A549 (cell line): Measurements from ENCODE around the gene PRPF31. TPM values are rescaled to one million over a fixed set of nuclear protein-coding genes. Genes with fewer than 3 reads are reported as not detected.

Experiments used
- ATAC-seq, 2 experiments: fragments of 200-7000 bp in 1 of 2; fragments of >200 bp in 1 of 2; cut with Nextera tagmentation in 1 of 2; cut with Tn5 transposase in 1 of 2; 3 replicates each; pipeline versions ENCODE4 v1.8.0 to v1.9.1; 2018 to 2020; ENCODE audit warnings: mild to moderate bottlenecking in 1 of 2, moderate library complexity in 1 of 2
- CTCF ChIA-PET: fragments of 300-600 bp; sonication (Branson Sonifier 250); formaldehyde crosslinking; extraction: SDS; loops from one replicate; lab custom pipeline; 2021; ENCODE audit warnings: antibody characterized with exemption, inconsistent platforms; lab: Yijun Ruan, JAX
- POLR2A ChIA-PET: fragments of 350-600 bp; formaldehyde crosslinking; extraction: SDS; loops from one replicate; lab custom pipeline; 2021; ENCODE audit warnings: antibody characterized with exemption, inconsistent platforms; lab: Yijun Ruan, JAX
- DNase-seq, 2 experiments: peaks; one replicate each; pipeline versions ENCODE4 v3.0.0 to v3.0.0-alpha.2; 2011 to 2016; ENCODE audit warnings: low read depth in 1 of 2, low spot score in 1 of 2
- FAIRE-seq: peaks from 2 replicates; lab custom pipeline; 2011; peaks lifted over from hg19 to GRCh38; lab: Jason Lieb, UNC
- H3K27ac ChIP-seq, 2 experiments: fragments of >200 bp; sonication (Bioruptor Twin); formaldehyde crosslinking; 3 replicates each; pipeline ENCODE4 v1.5.1; 2016 to 2017
- H3K4me1 ChIP-seq: fragments of >200 bp; sonication (Bioruptor Twin); formaldehyde crosslinking; 3 replicates; pipeline ENCODE4 v1.6.1; 2016
- H3K4me2 ChIP-seq: fragments of >200 bp; sonication (Bioruptor Twin); formaldehyde crosslinking; 3 replicates; pipeline ENCODE4 v1.6.1; 2016
- H3K4me3 ChIP-seq: fragments of >200 bp; sonication (Bioruptor Twin); formaldehyde crosslinking; 3 replicates; pipeline ENCODE4 v1.5.1; 2016
- H3K9me3 ChIP-seq: fragments of >200 bp; sonication (Bioruptor Twin); formaldehyde crosslinking; 3 replicates; pipeline ENCODE4 v1.6.1; 2016
- ATOH8 ChIP-seq: fragments of 250-450 bp; sonication (Bioruptor Pico); IDR thresholded peaks from 2 replicates; pipeline ENCODE4 v1.5.0; 2020; ENCODE audit warnings: low read depth, mild to moderate bottlenecking, moderate library complexity
- BCL3 ChIP-seq: fragments of >200 bp; sonication (Bioruptor Twin); formaldehyde crosslinking; IDR thresholded peaks from 3 replicates; pipeline ENCODE4 v1.6.1; 2016
- BHLHE40 ChIP-seq: IDR thresholded peaks from 2 replicates; pipeline ENCODE4 v1.6.1; 2012; ENCODE audit warnings: low read depth, low read length, inconsistent platforms
- CBX2 ChIP-seq: fragments of 200-600 bp; sonication (generic); IDR thresholded peaks from 2 replicates; pipeline ENCODE4 v1.6.1; 2016; ENCODE audit warnings: low read depth, mild to moderate bottlenecking, borderline replicate concordance
- CBX8 ChIP-seq: fragments of 200-600 bp; sonication (generic); IDR thresholded peaks from 2 replicates; pipeline ENCODE4 v1.6.1; 2016
- CHD4 ChIP-seq: fragments of 200-600 bp; sonication (generic); IDR thresholded peaks from 2 replicates; pipeline ENCODE4 v1.6.1; 2016; ENCODE audit warnings: antibody characterized with exemption, mild to moderate bottlenecking, borderline replicate concordance
- EHMT2 ChIP-seq: fragments of 200-600 bp; sonication (generic); IDR thresholded peaks from 2 replicates; pipeline ENCODE4 v1.6.1; 2016; ENCODE audit warnings: antibody characterized with exemption, low read depth, mild to moderate bottlenecking, moderate library complexity
- ESRRA ChIP-seq: fragments of 150-350 bp; IDR thresholded peaks from 2 replicates; pipeline ENCODE4 v1.6.1; 2014; ENCODE audit warnings: mild to moderate bottlenecking, low read length, borderline replicate concordance
- FOSL2 ChIP-seq, 2 experiments: fragments of 450-650 bp in 1 of 2; fragments of >200 bp in 1 of 2; sonication (Bioruptor Twin) in 1 of 2; formaldehyde crosslinking; IDR thresholded peaks; 2 replicates each; pipeline versions ENCODE4 v1.5.0 to v1.6.1; 2016 to 2020; ENCODE audit warnings: mild to moderate bottlenecking in 1 of 2, moderate library complexity in 1 of 2
- FOXS1 ChIP-seq: fragments of 250-450 bp; sonication (Bioruptor Pico); IDR thresholded peaks from 2 replicates; pipeline ENCODE4 v1.5.0; 2020; ENCODE audit warnings: mild to moderate bottlenecking, moderate library complexity
- HDAC2 ChIP-seq: fragments of 200-600 bp; sonication (generic); IDR thresholded peaks from 2 replicates; pipeline ENCODE4 v1.6.1; 2016
- HEYL ChIP-seq: fragments of 250-450 bp; sonication (Bioruptor Pico); IDR thresholded peaks from 2 replicates; pipeline ENCODE4 v1.8.0; 2021; ENCODE audit warnings: mild to moderate bottlenecking, moderate library complexity
- HOXA7 ChIP-seq: fragments of 250-450 bp; sonication (Bioruptor Pico); IDR thresholded peaks from 2 replicates; pipeline ENCODE4 v1.5.0; 2020; ENCODE audit warnings: mild to moderate bottlenecking, moderate library complexity
- HOXB13 ChIP-seq: fragments of 250-450 bp; sonication (Bioruptor Pico); IDR thresholded peaks from 2 replicates; pipeline ENCODE4 v1.5.0; 2020; ENCODE audit warnings: low read depth, mild to moderate bottlenecking, moderate library complexity
- HOXB5 ChIP-seq: fragments of 250-450 bp; sonication (Bioruptor Pico); IDR thresholded peaks from 2 replicates; pipeline ENCODE4 v1.5.0; 2020; ENCODE audit warnings: mild to moderate bottlenecking, moderate library complexity
- JUN ChIP-seq, 2 experiments: fragments of >200 bp; sonication (Bioruptor Twin); formaldehyde crosslinking; IDR thresholded peaks; 2 replicates in 1 of 2; 3 replicates in 1 of 2; pipeline ENCODE4 v1.6.1; 2016 to 2017
- JUNB ChIP-seq: fragments of >200 bp; sonication (Bioruptor Twin); formaldehyde crosslinking; IDR thresholded peaks from 2 replicates; pipeline ENCODE4 v1.6.1; 2016
- KDM1A ChIP-seq: fragments of 200-600 bp; sonication (generic); IDR thresholded peaks from 2 replicates; pipeline ENCODE4 v1.6.1; 2016; ENCODE audit warnings: low read depth, mild to moderate bottlenecking
- KDM5A ChIP-seq: fragments of 200-600 bp; sonication (generic); IDR thresholded peaks from 2 replicates; pipeline ENCODE4 v1.6.1; 2016; ENCODE audit warnings: antibody characterized with exemption, mild to moderate bottlenecking
- MAFK ChIP-seq: fragments of 450-650 bp; IDR thresholded peaks from 2 replicates; pipeline ENCODE4 v1.6.1; 2014; ENCODE audit not compliant: partially characterized antibody
- MYC ChIP-seq: IDR thresholded peaks from 2 replicates; pipeline ENCODE4 v1.6.1; 2012; ENCODE audit warnings: mild to moderate bottlenecking, inconsistent platforms, low read length, improper control_type of control experiment, borderline replicate concordance
- NFE2L2 ChIP-seq: fragments of 150-350 bp; conservative IDR thresholded peaks from 2 replicates; pipeline ENCODE4 v1.6.1; 2014; ENCODE audit warnings: low read length
- NPAS2 ChIP-seq: fragments of 250-450 bp; sonication (Bioruptor Pico); IDR thresholded peaks from 2 replicates; pipeline ENCODE4 v1.8.0; 2022; ENCODE audit warnings: mild to moderate bottlenecking, moderate library complexity, borderline replicate concordance
- NR3C1 ChIP-seq: fragments of >200 bp; sonication (Bioruptor Twin); formaldehyde crosslinking; IDR thresholded peaks from 3 replicates; pipeline ENCODE4 v1.6.1; 2017
- POLR2AphosphoS2 ChIP-seq: conservative IDR thresholded peaks from 2 replicates; pipeline ENCODE4 v1.6.1; 2012; ENCODE audit warnings: low read length, improper control_type of control experiment, inconsistent platforms
- RARB ChIP-seq: fragments of 250-450 bp; sonication (Bioruptor Pico); IDR thresholded peaks from 2 replicates; pipeline ENCODE4 v1.8.0; 2021; ENCODE audit warnings: mild to moderate bottlenecking, moderate library complexity
- RCOR1 ChIP-seq: fragments of 150-350 bp; IDR thresholded peaks from 2 replicates; pipeline ENCODE4 v1.6.1; 2014; ENCODE audit warnings: antibody characterized with exemption, low read length, low read depth
- RFX5 ChIP-seq: fragments of 450-650 bp; IDR thresholded peaks from 2 replicates; pipeline ENCODE4 v1.7.1; 2014; ENCODE audit warnings: antibody characterized with exemption, mild to moderate bottlenecking, moderate library complexity
- RNF2 ChIP-seq: fragments of 200-600 bp; sonication (generic); IDR thresholded peaks from 2 replicates; pipeline ENCODE4 v1.6.1; 2016; ENCODE audit warnings: low read depth, mild to moderate bottlenecking, antibody characterized with exemption, moderate library complexity, borderline replicate concordance
- SMC3 ChIP-seq: fragments of >200 bp; sonication (Bioruptor Twin); formaldehyde crosslinking; IDR thresholded peaks from 3 replicates; pipeline ENCODE4 v1.6.1; 2018; ENCODE audit warnings: inconsistent platforms
- SREBF2 ChIP-seq: fragments of 450-650 bp; IDR thresholded peaks from 2 replicates; pipeline ENCODE4 v1.6.1; 2014; ENCODE audit warnings: mild to moderate bottlenecking, moderate library complexity
- TP53 ChIP-seq: fragments of 250-450 bp; sonication (Bioruptor Pico); IDR thresholded peaks from 2 replicates; pipeline ENCODE4 v1.5.0; 2021; ENCODE audit warnings: mild to moderate bottlenecking, moderate library complexity
- ZC3H11A ChIP-seq: fragments of 450-650 bp; IDR thresholded peaks from 2 replicates; pipeline ENCODE4 v1.6.1; 2014; ENCODE audit warnings: antibody characterized with exemption, mild to moderate bottlenecking
- ZFP36 ChIP-seq: fragments of 450-650 bp; IDR thresholded peaks from 2 replicates; pipeline ENCODE4 v1.6.1; 2014; ENCODE audit warnings: borderline replicate concordance; ENCODE audit not compliant: partially characterized antibody
- ZSCAN20 ChIP-seq: fragments of 250-450 bp; sonication (Bioruptor Pico); IDR thresholded peaks from 2 replicates; pipeline ENCODE4 v1.8.0; 2022; ENCODE audit warnings: mild to moderate bottlenecking, moderate library complexity
- WGBS: methylation state at CpG from one replicate; pipeline ENCODE4 v1.1.6; 2017; ENCODE audit errors: missing lambda C conversion rate; 5-methylcytosine and 5-hydroxymethylcytosine counted together
- polyA plus RNA-seq, 4 experiments: library from polyadenylated mRNA; depleted of rRNA in 3 of 4; stranded (reverse); fragments of >200 nt; fragmentation: RNase III in 1 of 4; extraction: RNeasy Plus Mini Kit Qiagen cat#74134 plus additional on column Dnase treatment in 1 of 4; gene quantifications; 2 replicates in 3 of 4; 3 replicates in 1 of 4; pipeline ENCODE4 v1.2.3, GENCODE V29; 2011 to 2017
- TF ChIP-seq, protein P1 (sequence below): fragments of 450-650 bp; IDR thresholded peaks from 2 replicates; pipeline ENCODE4 v1.6.1; 2014; ENCODE audit warnings: antibody characterized with exemption
- TF ChIP-seq, protein P2 (sequence below): fragments of 150-350 bp; IDR thresholded peaks from 2 replicates; pipeline ENCODE4 v1.6.1; 2014; ENCODE audit warnings: low read depth, mild to moderate bottlenecking, low read length
- TF ChIP-seq, protein P3 (sequence below): IDR thresholded peaks from 2 replicates; pipeline ENCODE4 v1.6.1; 2012; ENCODE audit warnings: low read depth, borderline replicate concordance

Gene PRPF31
- polyA plus RNA-seq, 2 of the 4 experiments (the other 2 are of a cell fraction), result 69.8 to 169 TPM

DNA sequence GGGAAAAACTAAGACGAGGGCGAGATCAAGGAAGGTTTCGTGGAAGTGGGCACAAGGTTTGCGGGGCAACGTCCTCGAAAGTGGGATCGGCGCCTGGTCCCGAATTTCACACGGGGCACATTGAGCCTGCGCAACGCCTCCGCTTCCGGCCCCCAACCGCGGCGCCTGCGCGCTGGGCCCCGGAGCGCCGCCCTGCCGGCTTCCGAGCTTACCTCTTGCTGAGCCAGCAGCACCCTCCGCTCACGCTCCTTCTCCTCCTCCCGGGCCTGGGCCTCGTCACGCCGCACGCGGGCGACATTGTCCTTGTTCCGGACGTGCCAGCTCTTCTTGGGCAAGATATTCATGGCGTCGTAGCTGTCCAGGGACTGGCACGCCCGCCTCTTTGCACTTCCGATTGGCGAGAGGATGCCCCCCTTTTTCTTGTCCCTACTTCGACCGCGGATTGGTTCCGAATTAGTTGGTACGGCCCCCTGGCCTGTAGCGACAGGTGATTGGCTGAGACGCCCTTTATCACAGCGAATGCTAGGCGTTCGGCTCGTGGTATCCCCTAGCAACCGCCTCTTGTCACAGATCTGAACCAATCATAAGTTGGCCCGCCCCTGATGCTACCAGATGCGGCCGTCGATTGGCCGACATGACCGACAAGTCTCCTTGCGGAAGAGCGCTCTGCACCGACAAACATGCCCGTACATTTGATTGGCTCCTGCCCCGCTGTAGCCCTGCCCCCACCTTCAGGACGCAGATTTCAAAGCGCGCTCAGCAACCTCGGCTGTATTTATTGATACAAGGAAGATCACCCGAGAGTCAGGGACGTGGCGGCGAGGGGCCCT lies 44.0 kb downstream of the PRPF31 start, which contains the start of gene LENG1:
Gene LENG1 (minus strand): TSS at position 370 of the 830 bp plus-strand sequence. CDS start 26 bp downstream, at position 344.
- under 1% methylated on average over 72 of the region's 72 CpGs for WGBS
- ChIA-PET CTCF (interaction anchor here (0.9 to 3.9 kb wide), 7 partner anchors 8 to 107 kb away, joined by 3 to 27 read pairs (median 7); partner anchors contain the start of gene MBOAT7), POLR2A (interaction anchor here (1.0 to 3.0 kb wide), 10 partner anchors 10 to 179 kb away, joined by 3 to 37 read pairs (median 7); partner anchors contain the start of genes CNOT3, MBOAT7, PRPF31 and RPS9)
- H3K4me1 ChIP-seq, result peaks cover 31% of the 10 kb centered on the region
- ATAC-seq (peak; percentile 77 to 90), DNase-seq (peak; percentile 100), FAIRE-seq (peak; percentile 100)
- H3K4me2 ChIP-seq, result peak within 1 kb of the TSS; percentile 97
- H3K27ac ChIP-seq, result peak within 1 kb of the TSS; percentile 93 to 95
- H3K4me3 ChIP-seq, result peak within 1 kb of the TSS; percentile 56
- no peaks in the 10 kb centered on the region for H3K9me3 ChIP-seq
- TF ChIP-seq CBX8, result no peak
- TF ChIP-seq MAFK, result peak; percentile 82
- peak; percentile 86; the same call in 2 of the 3 replicates for TF ChIP-seq BCL3
- no peak for TF ChIP-seq ZC3H11A
- no peak for TF ChIP-seq RARB (CRISPR knock-in tag)
- no peak for TF ChIP-seq JUNB
- TF ChIP-seq HDAC2, result no peak
- no peak for TF ChIP-seq POLR2AphosphoS2
- TF ChIP-seq, protein P1, sequence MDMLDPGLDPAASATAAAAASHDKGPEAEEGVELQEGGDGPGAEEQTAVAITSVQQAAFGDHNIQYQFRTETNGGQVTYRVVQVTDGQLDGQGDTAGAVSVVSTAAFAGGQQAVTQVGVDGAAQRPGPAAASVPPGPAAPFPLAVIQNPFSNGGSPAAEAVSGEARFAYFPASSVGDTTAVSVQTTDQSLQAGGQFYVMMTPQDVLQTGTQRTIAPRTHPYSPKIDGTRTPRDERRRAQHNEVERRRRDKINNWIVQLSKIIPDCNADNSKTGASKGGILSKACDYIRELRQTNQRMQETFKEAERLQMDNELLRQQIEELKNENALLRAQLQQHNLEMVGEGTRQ, result no peak; the same call in 1 of the 2 replicates
- no peak for TF ChIP-seq SMC3
- no peak for TF ChIP-seq ZSCAN20
- TF ChIP-seq FOSL2 (IDR thresholded peaks at IDR 0.05), result no peak
- no peak for TF ChIP-seq FOSL2 (CRISPR knock-in tag; IDR thresholded peaks at IDR 0.05)
- TF ChIP-seq KDM1A, result no peak
- 0 out of 2 replicates have a peak, but pooled peaks have one; percentile 53 for TF ChIP-seq TP53 (CRISPR knock-in tag)
- TF ChIP-seq JUN (IDR thresholded peaks at IDR 0.05), result peak in 1 of 2 experiments; percentile 89; a peak in 3 of 5 replicates
- TF ChIP-seq RFX5, result peak; percentile 94
- no peak for TF ChIP-seq FOXS1 (CRISPR knock-in tag)
- TF ChIP-seq MYC, result peak; percentile 59
- TF ChIP-seq ESRRA, result no peak
- no peak for TF ChIP-seq HEYL (CRISPR knock-in tag)
- TF ChIP-seq ATOH8 (CRISPR knock-in tag), result no peak
- no peak for TF ChIP-seq CHD4
- TF ChIP-seq, protein P2, sequence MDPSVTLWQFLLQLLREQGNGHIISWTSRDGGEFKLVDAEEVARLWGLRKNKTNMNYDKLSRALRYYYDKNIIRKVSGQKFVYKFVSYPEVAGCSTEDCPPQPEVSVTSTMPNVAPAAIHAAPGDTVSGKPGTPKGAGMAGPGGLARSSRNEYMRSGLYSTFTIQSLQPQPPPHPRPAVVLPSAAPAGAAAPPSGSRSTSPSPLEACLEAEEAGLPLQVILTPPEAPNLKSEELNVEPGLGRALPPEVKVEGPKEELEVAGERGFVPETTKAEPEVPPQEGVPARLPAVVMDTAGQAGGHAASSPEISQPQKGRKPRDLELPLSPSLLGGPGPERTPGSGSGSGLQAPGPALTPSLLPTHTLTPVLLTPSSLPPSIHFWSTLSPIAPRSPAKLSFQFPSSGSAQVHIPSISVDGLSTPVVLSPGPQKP, result 0 out of 2 replicates have a peak, but pooled peaks have one; percentile 1
- TF ChIP-seq CBX2, result no peak
- TF ChIP-seq SREBF2, result no peak
- TF ChIP-seq RNF2, result peak; percentile 40; the same call in 1 of the 2 replicates
- TF ChIP-seq BHLHE40, result no peak
- TF ChIP-seq NFE2L2, result no peak
- peak; percentile 17; the same call in 1 of the 2 replicates for TF ChIP-seq HOXB5
- no peak for TF ChIP-seq NR3C1
- TF ChIP-seq RCOR1, result no peak
- no peak for TF ChIP-seq ZFP36
- no peak for TF ChIP-seq NPAS2 (CRISPR knock-in tag)
- TF ChIP-seq HOXB13, result no peak
- no peak for TF ChIP-seq HOXA7 (CRISPR knock-in tag)
- no peak for TF ChIP-seq KDM5A
- TF ChIP-seq EHMT2, result no peak
- TF ChIP-seq, protein P3, sequence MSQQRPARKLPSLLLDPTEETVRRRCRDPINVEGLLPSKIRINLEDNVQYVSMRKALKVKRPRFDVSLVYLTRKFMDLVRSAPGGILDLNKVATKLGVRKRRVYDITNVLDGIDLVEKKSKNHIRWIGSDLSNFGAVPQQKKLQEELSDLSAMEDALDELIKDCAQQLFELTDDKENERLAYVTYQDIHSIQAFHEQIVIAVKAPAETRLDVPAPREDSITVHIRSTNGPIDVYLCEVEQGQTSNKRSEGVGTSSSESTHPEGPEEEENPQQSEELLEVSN, result peak; percentile 97
